ENCODE data around the gene MID1.

Gene MID1

GRCh38 chrX:10620121-10620699 is at the start of gene MID1:
Gene MID1 (minus strand): TSS chrX:10620585. CDS start chrX:10567547, 53,038 bp downstream.
- DNase-seq: peak; percentile 78

GRCh38 chrX:10667143-10667542 is 46.8 kb upstream of the MID1 start:
- no peak for DNase-seq

GRCh38 chrX:10666102-10666501 is 45.7 kb upstream of the MID1 start:
- no peak for DNase-seq

GRCh38 chrX:10665681-10666080 is 45.3 kb upstream of the MID1 start:
- no peak for DNase-seq

GRCh38 chrX:10660171-10660570 is 39.8 kb upstream of the MID1 start:
- no peak for DNase-seq

- no peak for DNase-seq
Measured at GRCh38 chrX:10656214-10656613, 35.8 kb upstream of the MID1 start.

- DNase-seq: no peak
Measured at GRCh38 chrX:10654960-10655359, 34.6 kb upstream of the MID1 start.

GRCh38 chrX:10653302-10653701 is 32.9 kb upstream of the MID1 start:
- no peak for DNase-seq

GRCh38 chrX:10649265-10649664 is 28.9 kb upstream of the MID1 start:
- DNase-seq: no peak

- peak; percentile 46 for DNase-seq
Measured at GRCh38 chrX:10648614-10649013, 28.2 kb upstream of the MID1 start.

GRCh38 chrX:10636851-10637250 is 16.5 kb upstream of the MID1 start:
- no peak for DNase-seq

GRCh38 chrX:10636337-10636736 is 16.0 kb upstream of the MID1 start:
- peak; percentile 62 for DNase-seq

- DNase-seq: peak; percentile 83
Measured at GRCh38 chrX:10634392-10635161, 14.2 kb upstream of the MID1 start.

GRCh38 chrX:10633722-10634121 is 13.3 kb upstream of the MID1 start:
- DNase-seq: peak; percentile 84

GRCh38 chrX:10631416-10632145 is 11.2 kb upstream of the MID1 start:
- peak; percentile 53 for DNase-seq

- DNase-seq: no peak
Measured at GRCh38 chrX:10630320-10630719, 9.9 kb upstream of the MID1 start.

- DNase-seq: no peak
Measured at GRCh38 chrX:10629905-10630304, 9.5 kb upstream of the MID1 start.

- DNase-seq: peak; percentile 17
Measured at GRCh38 chrX:10628906-10629305, 8.5 kb upstream of the MID1 start.

GRCh38 chrX:10622197-10622596 is 1.8 kb upstream of the MID1 start:
- no peak for DNase-seq

GRCh38 chrX:10619425-10620046 is 849 bp downstream of the MID1 start:
- no peak for DNase-seq

- no peak for DNase-seq
Measured at GRCh38 chrX:10618961-10619360, 1.4 kb downstream of the MID1 start.

GRCh38 chrX:10617999-10618351 is 2.4 kb downstream of the MID1 start:
- peak; percentile 68 for DNase-seq

- no peak for DNase-seq
Measured at GRCh38 chrX:10617186-10617998, 3.0 kb downstream of the MID1 start.

Data from HCEC 1CT (cell line).